SK-N-SH treated with all-trans-retinoic acid at 6 μM for 48 hours (cell line): ENCODE data around the gene GEN1.

Experiments used
- ATAC-seq: fragments of 200-7000 bp; cut with Tn5 transposase; 3 replicates; pipeline ENCODE4 v1.9.1; 2020; ENCODE audit warnings: mild to moderate bottlenecking, moderate library complexity
- ARNTL ChIP-seq: fragments of 450-650 bp; formaldehyde crosslinking; IDR thresholded peaks from 2 replicates; pipeline ENCODE4 v1.5.0; 2020; ENCODE audit warnings: low read depth, mild to moderate bottlenecking, moderate library complexity, borderline replicate concordance
- BACH2 ChIP-seq: fragments of 250-450 bp; sonication (Bioruptor Pico); IDR thresholded peaks from 2 replicates; pipeline ENCODE4 v1.9.0; 2021; ENCODE audit warnings: mild to moderate bottlenecking, borderline replicate concordance
- CSDC2 ChIP-seq: fragments of 250-450 bp; sonication (Bioruptor Pico); IDR thresholded peaks from 2 replicates; pipeline ENCODE4 v1.5.0; 2020; ENCODE audit warnings: mild to moderate bottlenecking, moderate library complexity
- ESRRG ChIP-seq: fragments of 250-450 bp; sonication (Bioruptor Pico); IDR thresholded peaks from 2 replicates; pipeline ENCODE4 v1.6.1; 2021; ENCODE audit warnings: mild to moderate bottlenecking
- GLIS3 ChIP-seq: fragments of 250-450 bp; sonication (Bioruptor Pico); IDR thresholded peaks from 2 replicates; pipeline ENCODE4 v1.5.0; 2020; ENCODE audit warnings: mild to moderate bottlenecking, moderate library complexity
- ISL1 ChIP-seq: fragments of 250-450 bp; sonication (Bioruptor Pico); IDR thresholded peaks from 2 replicates; pipeline ENCODE4 v2.1.2; 2022; ENCODE audit warnings: mild to moderate bottlenecking, moderate library complexity
- OSR1 ChIP-seq: fragments of 250-450 bp; sonication (Bioruptor Pico); IDR thresholded peaks from 2 replicates; pipeline ENCODE4 v1.8.0; 2022; ENCODE audit warnings: moderate library complexity, mild to moderate bottlenecking, inconsistent platforms
- PPARA ChIP-seq: fragments of 250-450 bp; sonication (Bioruptor Pico); IDR thresholded peaks from 2 replicates; pipeline ENCODE4 v1.5.0; 2020; ENCODE audit warnings: mild to moderate bottlenecking, borderline replicate concordance
- RARB ChIP-seq: fragments of 250-450 bp; sonication (Bioruptor Pico); IDR thresholded peaks from 2 replicates; pipeline ENCODE4 v1.8.0; 2021; ENCODE audit warnings: mild to moderate bottlenecking, moderate library complexity
- SNAI2 ChIP-seq: fragments of 250-450 bp; sonication (Bioruptor Pico); IDR thresholded peaks from 2 replicates; pipeline ENCODE4 v1.5.0; 2020; ENCODE audit warnings: mild to moderate bottlenecking, moderate library complexity
- TCF4 ChIP-seq: fragments of 250-450 bp; sonication (Bioruptor Pico); IDR thresholded peaks from 2 replicates; pipeline ENCODE4 v1.8.0; 2021; ENCODE audit warnings: mild to moderate bottlenecking, moderate library complexity, borderline replicate concordance
- TOX ChIP-seq: fragments of 250-450 bp; sonication (Bioruptor Pico); IDR thresholded peaks from 2 replicates; pipeline ENCODE4 v1.8.0; 2021; ENCODE audit warnings: mild to moderate bottlenecking, moderate library complexity, borderline replicate concordance
- ZC3H10 ChIP-seq: fragments of 250-450 bp; sonication (Bioruptor Pico); IDR thresholded peaks from 2 replicates; pipeline ENCODE4 v1.5.1; 2021; ENCODE audit warnings: mild to moderate bottlenecking, moderate library complexity
- ZFP3 ChIP-seq: fragments of 250-450 bp; sonication (Bioruptor Pico); IDR thresholded peaks from 2 replicates; pipeline ENCODE4 v1.5.0; 2020; ENCODE audit warnings: mild to moderate bottlenecking, moderate library complexity
- ZFP30 ChIP-seq: fragments of 450-650 bp; formaldehyde crosslinking; IDR thresholded peaks from 2 replicates; pipeline ENCODE4 v1.5.0; 2022; ENCODE audit warnings: mild to moderate bottlenecking, moderate library complexity
- ZNF565 ChIP-seq: fragments of 450-650 bp; formaldehyde crosslinking; conservative IDR thresholded peaks from 2 replicates; pipeline ENCODE4 v1.5.0; 2020; ENCODE audit warnings: low read depth, mild to moderate bottlenecking, moderate library complexity
- ZNF70 ChIP-seq: fragments of 450-650 bp; formaldehyde crosslinking; IDR thresholded peaks from 2 replicates; pipeline ENCODE4 v1.5.0; 2020; ENCODE audit warnings: mild to moderate bottlenecking, moderate library complexity
- ZNF8 ChIP-seq: fragments of 450-650 bp; formaldehyde crosslinking; IDR thresholded peaks from 2 replicates; pipeline ENCODE4 v1.5.0; 2020; ENCODE audit warnings: mild to moderate bottlenecking, moderate library complexity
- TF ChIP-seq, protein P1 (sequence below): fragments of 250-450 bp; sonication (Bioruptor Pico); IDR thresholded peaks from 2 replicates; pipeline ENCODE4 v1.5.1; 2020; ENCODE audit warnings: low read depth, mild to moderate bottlenecking, moderate library complexity
- TF ChIP-seq, protein P2 (sequence below): fragments of 250-450 bp; sonication (Bioruptor Pico); IDR thresholded peaks from 2 replicates; pipeline ENCODE4 v1.5.1; 2021; ENCODE audit warnings: mild to moderate bottlenecking, moderate library complexity
- TF ChIP-seq, protein P3 (sequence below): fragments of 250-450 bp; sonication (Bioruptor Pico); IDR thresholded peaks from 2 replicates; pipeline ENCODE4 v1.8.0; 2020; ENCODE audit warnings: mild to moderate bottlenecking, moderate library complexity, borderline replicate concordance
- TF ChIP-seq, protein P4 (sequence below): fragments of 250-450 bp; sonication (Bioruptor Pico); IDR thresholded peaks from 2 replicates; pipeline ENCODE4 v1.5.0; 2020; ENCODE audit warnings: mild to moderate bottlenecking, moderate library complexity
- TF ChIP-seq, protein P5 (sequence below): fragments of 250-450 bp; sonication (Bioruptor Pico); IDR thresholded peaks from 2 replicates; pipeline ENCODE4 v1.8.0; 2021; ENCODE audit warnings: low read depth, mild to moderate bottlenecking, moderate library complexity, borderline replicate concordance

The GEN1 gene

DNA sequence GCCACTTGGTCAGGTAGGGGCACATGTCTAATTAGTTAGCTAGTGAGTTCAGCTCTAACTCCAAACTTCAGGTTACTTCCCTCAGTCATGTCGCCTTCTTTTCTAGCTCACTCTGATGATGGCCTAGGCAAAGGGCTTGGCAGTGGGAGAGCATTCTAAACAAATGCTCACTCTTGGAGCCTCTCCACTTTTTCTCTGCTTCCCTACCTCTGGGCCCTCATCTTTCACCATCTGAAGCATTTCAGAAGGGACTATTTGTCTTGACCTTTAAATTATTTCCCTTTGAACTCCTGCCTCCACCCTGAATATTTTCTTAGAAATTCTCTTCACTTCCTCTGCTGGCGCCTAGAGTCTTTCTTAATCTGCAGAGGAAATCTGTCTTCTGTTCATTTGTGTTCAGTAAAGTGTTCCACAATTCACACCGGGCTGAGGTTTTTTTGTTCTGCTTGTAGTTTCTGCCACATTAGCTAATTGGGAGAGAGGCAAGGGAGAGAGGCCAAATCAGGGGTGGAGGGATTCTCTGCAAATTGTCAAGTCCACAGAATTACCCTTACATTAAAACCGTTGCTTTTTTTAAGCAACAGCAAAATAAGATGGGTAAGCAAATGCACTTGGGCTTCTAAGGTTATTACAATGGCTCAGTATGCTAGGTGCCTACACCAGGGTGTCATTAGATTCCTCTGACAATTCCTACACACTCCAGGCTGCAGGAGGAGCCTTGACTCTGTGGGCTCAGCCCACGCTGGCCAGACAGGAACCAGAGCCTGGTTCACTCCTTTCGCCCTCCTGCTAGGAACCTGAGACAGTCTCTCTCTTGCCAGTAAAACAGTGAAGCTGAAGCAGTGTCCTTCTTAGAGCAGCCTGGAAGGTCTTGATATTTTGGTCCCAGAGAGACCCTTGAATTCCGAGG lies 67.9 kb downstream of the GEN1 start:
- peak; percentile 47; the same call in 2 of the 3 replicates for ATAC-seq
- TF ChIP-seq RARB (no peak), ZFP30 (CRISPR knock-in tag) (no peak), BACH2 (CRISPR knock-in tag) (no peak), ZFP3 (no peak), ARNTL (CRISPR knock-in tag) (no peak), CSDC2 (CRISPR knock-in tag) (no peak), SNAI2 (CRISPR knock-in tag) (no peak), ZNF8 (CRISPR knock-in tag) (no peak), ESRRG (CRISPR knock-in tag) (no peak), TOX (no peak), OSR1 (CRISPR knock-in tag) (no peak), ZC3H10 (CRISPR knock-in tag) (no peak)
- TF ChIP-seq, protein P1, sequence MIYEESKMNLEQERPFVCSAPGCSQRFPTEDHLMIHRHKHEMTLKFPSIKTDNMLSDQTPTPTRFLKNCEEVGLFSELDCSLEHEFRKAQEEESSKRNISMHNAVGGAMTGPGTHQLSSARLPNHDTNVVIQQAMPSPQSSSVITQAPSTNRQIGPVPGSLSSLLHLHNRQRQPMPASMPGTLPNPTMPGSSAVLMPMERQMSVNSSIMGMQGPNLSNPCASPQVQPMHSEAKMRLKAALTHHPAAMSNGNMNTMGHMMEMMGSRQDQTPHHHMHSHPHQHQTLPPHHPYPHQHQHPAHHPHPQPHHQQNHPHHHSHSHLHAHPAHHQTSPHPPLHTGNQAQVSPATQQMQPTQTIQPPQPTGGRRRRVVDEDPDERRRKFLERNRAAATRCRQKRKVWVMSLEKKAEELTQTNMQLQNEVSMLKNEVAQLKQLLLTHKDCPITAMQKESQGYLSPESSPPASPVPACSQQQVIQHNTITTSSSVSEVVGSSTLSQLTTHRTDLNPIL (CRISPR knock-in tag), result no peak
- TF ChIP-seq, protein P2, sequence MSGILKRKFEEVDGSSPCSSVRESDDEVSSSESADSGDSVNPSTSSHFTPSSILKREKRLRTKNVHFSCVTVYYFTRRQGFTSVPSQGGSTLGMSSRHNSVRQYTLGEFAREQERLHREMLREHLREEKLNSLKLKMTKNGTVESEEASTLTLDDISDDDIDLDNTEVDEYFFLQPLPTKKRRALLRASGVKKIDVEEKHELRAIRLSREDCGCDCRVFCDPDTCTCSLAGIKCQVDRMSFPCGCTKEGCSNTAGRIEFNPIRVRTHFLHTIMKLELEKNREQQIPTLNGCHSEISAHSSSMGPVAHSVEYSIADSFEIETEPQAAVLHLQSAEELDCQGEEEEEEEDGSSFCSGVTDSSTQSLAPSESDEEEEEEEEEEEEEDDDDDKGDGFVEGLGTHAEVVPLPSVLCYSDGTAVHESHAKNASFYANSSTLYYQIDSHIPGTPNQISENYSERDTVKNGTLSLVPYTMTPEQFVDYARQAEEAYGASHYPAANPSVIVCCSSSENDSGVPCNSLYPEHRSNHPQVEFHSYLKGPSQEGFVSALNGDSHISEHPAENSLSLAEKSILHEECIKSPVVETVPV (CRISPR knock-in tag), result no peak
- TF ChIP-seq, protein P3, sequence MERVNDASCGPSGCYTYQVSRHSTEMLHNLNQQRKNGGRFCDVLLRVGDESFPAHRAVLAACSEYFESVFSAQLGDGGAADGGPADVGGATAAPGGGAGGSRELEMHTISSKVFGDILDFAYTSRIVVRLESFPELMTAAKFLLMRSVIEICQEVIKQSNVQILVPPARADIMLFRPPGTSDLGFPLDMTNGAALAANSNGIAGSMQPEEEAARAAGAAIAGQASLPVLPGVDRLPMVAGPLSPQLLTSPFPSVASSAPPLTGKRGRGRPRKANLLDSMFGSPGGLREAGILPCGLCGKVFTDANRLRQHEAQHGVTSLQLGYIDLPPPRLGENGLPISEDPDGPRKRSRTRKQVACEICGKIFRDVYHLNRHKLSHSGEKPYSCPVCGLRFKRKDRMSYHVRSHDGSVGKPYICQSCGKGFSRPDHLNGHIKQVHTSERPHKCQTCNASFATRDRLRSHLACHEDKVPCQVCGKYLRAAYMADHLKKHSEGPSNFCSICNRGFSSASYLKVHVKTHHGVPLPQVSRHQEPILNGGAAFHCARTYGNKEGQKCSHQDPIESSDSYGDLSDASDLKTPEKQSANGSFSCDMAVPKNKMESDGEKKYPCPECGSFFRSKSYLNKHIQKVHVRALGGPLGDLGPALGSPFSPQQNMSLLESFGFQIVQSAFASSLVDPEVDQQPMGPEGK (CRISPR knock-in tag), result no peak
- TF ChIP-seq, protein P4, sequence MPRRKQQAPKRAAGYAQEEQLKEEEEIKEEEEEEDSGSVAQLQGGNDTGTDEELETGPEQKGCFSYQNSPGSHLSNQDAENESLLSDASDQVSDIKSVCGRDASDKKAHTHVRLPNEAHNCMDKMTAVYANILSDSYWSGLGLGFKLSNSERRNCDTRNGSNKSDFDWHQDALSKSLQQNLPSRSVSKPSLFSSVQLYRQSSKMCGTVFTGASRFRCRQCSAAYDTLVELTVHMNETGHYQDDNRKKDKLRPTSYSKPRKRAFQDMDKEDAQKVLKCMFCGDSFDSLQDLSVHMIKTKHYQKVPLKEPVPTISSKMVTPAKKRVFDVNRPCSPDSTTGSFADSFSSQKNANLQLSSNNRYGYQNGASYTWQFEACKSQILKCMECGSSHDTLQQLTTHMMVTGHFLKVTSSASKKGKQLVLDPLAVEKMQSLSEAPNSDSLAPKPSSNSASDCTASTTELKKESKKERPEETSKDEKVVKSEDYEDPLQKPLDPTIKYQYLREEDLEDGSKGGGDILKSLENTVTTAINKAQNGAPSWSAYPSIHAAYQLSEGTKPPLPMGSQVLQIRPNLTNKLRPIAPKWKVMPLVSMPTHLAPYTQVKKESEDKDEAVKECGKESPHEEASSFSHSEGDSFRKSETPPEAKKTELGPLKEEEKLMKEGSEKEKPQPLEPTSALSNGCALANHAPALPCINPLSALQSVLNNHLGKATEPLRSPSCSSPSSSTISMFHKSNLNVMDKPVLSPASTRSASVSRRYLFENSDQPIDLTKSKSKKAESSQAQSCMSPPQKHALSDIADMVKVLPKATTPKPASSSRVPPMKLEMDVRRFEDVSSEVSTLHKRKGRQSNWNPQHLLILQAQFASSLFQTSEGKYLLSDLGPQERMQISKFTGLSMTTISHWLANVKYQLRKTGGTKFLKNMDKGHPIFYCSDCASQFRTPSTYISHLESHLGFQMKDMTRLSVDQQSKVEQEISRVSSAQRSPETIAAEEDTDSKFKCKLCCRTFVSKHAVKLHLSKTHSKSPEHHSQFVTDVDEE (CRISPR knock-in tag), result no peak
- TF ChIP-seq, protein P5, sequence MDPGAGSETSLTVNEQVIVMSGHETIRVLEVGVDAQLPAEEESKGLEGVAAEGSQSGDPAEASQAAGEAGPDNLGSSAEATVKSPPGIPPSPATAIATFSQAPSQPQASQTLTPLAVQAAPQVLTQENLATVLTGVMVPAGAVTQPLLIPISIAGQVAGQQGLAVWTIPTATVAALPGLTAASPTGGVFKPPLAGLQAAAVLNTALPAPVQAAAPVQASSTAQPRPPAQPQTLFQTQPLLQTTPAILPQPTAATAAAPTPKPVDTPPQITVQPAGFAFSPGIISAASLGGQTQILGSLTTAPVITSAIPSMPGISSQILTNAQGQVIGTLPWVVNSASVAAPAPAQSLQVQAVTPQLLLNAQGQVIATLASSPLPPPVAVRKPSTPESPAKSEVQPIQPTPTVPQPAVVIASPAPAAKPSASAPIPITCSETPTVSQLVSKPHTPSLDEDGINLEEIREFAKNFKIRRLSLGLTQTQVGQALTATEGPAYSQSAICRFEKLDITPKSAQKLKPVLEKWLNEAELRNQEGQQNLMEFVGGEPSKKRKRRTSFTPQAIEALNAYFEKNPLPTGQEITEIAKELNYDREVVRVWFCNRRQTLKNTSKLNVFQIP (CRISPR knock-in tag), result no peak

DNA sequence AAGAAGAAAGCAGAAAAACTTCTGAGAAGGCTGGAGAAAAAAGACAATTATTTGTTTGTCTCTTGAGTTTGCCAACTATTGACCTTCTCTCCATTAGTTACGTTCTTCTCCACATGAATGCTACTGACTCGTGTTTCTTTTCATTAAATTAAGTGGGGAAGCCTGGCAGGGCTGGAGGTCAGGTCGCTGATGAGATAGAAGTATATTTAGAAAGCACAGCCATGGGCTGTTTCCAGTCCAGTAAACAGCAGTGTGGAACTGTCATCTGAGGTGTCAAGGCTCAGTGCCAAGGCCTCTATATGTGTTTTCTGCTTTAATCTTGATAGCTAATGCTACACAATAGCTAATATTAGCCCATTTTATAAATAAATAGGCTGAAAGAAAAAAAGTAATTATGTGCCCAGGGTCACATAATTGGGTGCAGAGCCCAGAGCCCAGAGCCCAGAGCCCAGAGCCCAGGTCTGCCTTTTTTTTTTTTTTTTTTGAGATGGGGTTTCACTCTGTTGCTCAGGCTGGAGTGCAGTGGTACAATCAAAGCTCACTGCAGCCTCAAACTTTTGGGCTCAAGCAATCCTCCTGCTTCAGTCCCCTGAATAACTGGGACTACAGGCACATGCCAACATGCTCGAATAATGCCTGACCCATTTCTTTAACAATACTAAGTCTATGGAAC lies 68.6 kb downstream of the GEN1 start:
- ATAC-seq, result peak; percentile 32; the same call in 1 of the 3 replicates
- TF ChIP-seq ARNTL (CRISPR knock-in tag) (no peak), TOX (no peak), ISL1 (CRISPR knock-in tag) (no peak), OSR1 (CRISPR knock-in tag) (no peak), SNAI2 (CRISPR knock-in tag) (no peak), BACH2 (CRISPR knock-in tag) (no peak), TCF4 (CRISPR knock-in tag) (no peak), GLIS3 (CRISPR knock-in tag) (no peak), ZNF70 (CRISPR knock-in tag) (no peak), ZFP3 (no peak), ZFP30 (CRISPR knock-in tag) (no peak), PPARA (CRISPR knock-in tag) (no peak), ZNF565 (CRISPR knock-in tag) (no peak)
- TF ChIP-seq, protein P2 (CRISPR knock-in tag), result no peak
- TF ChIP-seq, protein P3 (CRISPR knock-in tag), result no peak
- TF ChIP-seq, protein P1 (CRISPR knock-in tag), result no peak
